Measurements from ENCODE around the gene KLF6.

- TF ChIP-seq POLR2A (IDR thresholded peaks at IDR 0.05), result no peak
- TF ChIP-seq CTCF (IDR thresholded peaks at IDR 0.05), result no peak
Observed at GRCh38 chr10:3764626-3765112, 20.3 kb downstream of the KLF6 start.
